Measurements from ENCODE around the gene ETS2.

Gene ETS2

DNA sequence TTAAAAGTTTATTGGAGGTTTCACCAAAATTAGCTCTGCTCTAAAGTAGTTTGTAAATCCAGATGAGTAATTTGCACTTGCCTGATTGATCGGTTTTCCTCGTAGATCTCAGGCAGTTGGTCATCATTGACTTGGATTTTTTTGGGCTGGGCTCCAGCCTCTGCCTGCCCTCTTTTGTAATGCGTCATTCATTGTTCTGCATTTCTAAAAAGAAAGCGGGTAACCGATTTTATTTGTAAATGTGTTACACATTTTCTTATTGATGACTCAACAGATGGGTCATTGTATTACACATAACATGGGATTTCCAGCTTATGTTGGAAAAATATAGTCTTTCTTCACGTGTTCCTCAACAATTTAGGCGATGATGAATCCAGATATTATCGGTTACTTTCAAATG is 5.5 kb downstream of the ETS2 start:
- Histone ChIP-seq H3K27ac (ENCODE audit: low read length) (no peak overlapping the region), H2AFZ (ENCODE audit: low read depth, low read length) (no peak overlapping the region), H3K9me3 (ENCODE audit: insufficient read depth, low read length) (no peaks in the 10 kb centered on the region), H4K20me1 (ENCODE audit: insufficient read depth, low read length) (peaks cover 27% of the 10 kb centered on the region), H3K9ac (ENCODE audit: low read length) (no peak overlapping the region), H3K79me2 (ENCODE audit: low read length) (peaks cover 34% of the 10 kb centered on the region), H3K4me1 (ENCODE audit: low read length) (peaks cover 26% of the 10 kb centered on the region), H3K36me3 (replicated peaks; ENCODE audit: low read depth, low read length) (peaks cover 72% of the 10 kb centered on the region), H3K27me3 (ENCODE audit: low read depth, low read length) (no peaks in the 10 kb centered on the region), H3K4me2 (ENCODE audit: low read length) (no peak overlapping the region), H3K4me3 (ENCODE audit: low read length) (no peak overlapping the region)
- no peak for TF ChIP-seq EZH2phosphoT487 (IDR thresholded peaks at IDR 0.05; ENCODE audit: low read depth)
- TF ChIP-seq, protein P1, sequence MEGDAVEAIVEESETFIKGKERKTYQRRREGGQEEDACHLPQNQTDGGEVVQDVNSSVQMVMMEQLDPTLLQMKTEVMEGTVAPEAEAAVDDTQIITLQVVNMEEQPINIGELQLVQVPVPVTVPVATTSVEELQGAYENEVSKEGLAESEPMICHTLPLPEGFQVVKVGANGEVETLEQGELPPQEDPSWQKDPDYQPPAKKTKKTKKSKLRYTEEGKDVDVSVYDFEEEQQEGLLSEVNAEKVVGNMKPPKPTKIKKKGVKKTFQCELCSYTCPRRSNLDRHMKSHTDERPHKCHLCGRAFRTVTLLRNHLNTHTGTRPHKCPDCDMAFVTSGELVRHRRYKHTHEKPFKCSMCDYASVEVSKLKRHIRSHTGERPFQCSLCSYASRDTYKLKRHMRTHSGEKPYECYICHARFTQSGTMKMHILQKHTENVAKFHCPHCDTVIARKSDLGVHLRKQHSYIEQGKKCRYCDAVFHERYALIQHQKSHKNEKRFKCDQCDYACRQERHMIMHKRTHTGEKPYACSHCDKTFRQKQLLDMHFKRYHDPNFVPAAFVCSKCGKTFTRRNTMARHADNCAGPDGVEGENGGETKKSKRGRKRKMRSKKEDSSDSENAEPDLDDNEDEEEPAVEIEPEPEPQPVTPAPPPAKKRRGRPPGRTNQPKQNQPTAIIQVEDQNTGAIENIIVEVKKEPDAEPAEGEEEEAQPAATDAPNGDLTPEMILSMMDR (IDR thresholded peaks at IDR 0.05; ENCODE audit: low read depth, low read length): no peak

- Histone ChIP-seq H3K9me3 (ENCODE audit: insufficient read depth, low read length) (no peaks in the 10 kb centered on the region), H3K4me1 (ENCODE audit: low read length) (peaks cover 14% of the 10 kb centered on the region), H4K20me1 (ENCODE audit: insufficient read depth, low read length) (peaks cover 18% of the 10 kb centered on the region), H3K27ac (ENCODE audit: low read length) (no peak overlapping the region), H3K4me3 (ENCODE audit: low read length) (no peak overlapping the region), H3K4me2 (ENCODE audit: low read length) (no peak overlapping the region), H2AFZ (ENCODE audit: low read depth, low read length) (no peak overlapping the region), H3K27me3 (ENCODE audit: low read depth, low read length) (no peaks in the 10 kb centered on the region), H3K36me3 (replicated peaks; ENCODE audit: low read depth, low read length) (peaks cover 80% of the 10 kb centered on the region), H3K79me2 (ENCODE audit: low read length) (peaks cover 15% of the 10 kb centered on the region), H3K9ac (ENCODE audit: low read length) (no peak overlapping the region)
- no peak for TF ChIP-seq EZH2phosphoT487 (IDR thresholded peaks at IDR 0.05; ENCODE audit: low read depth)
- TF ChIP-seq, protein P1 (IDR thresholded peaks at IDR 0.05; ENCODE audit: low read depth, low read length): no peak
These were observed 7.4 kb downstream of the ETS2 start for GRCh38 chr21:38813143-38813542.

- Histone ChIP-seq H3K4me2 (ENCODE audit: low read length) (no peak overlapping the region), H3K9ac (ENCODE audit: low read length) (no peak overlapping the region), H3K27ac (ENCODE audit: low read length) (no peak overlapping the region), H2AFZ (ENCODE audit: low read depth, low read length) (no peak overlapping the region), H3K4me3 (ENCODE audit: low read length) (no peak overlapping the region), H3K36me3 (replicated peaks; ENCODE audit: low read depth, low read length) (peaks cover 80% of the 10 kb centered on the region), H3K4me1 (ENCODE audit: low read length) (peaks cover 10% of the 10 kb centered on the region), H3K27me3 (ENCODE audit: low read depth, low read length) (no peaks in the 10 kb centered on the region), H3K9me3 (ENCODE audit: insufficient read depth, low read length) (no peaks in the 10 kb centered on the region), H4K20me1 (ENCODE audit: insufficient read depth, low read length) (peaks cover 14% of the 10 kb centered on the region; the same call in 1 of the 2 replicates), H3K79me2 (ENCODE audit: low read length) (peaks cover 11% of the 10 kb centered on the region)
- TF ChIP-seq EZH2phosphoT487 (IDR thresholded peaks at IDR 0.05; ENCODE audit: low read depth): no peak
- TF ChIP-seq, protein P1 (IDR thresholded peaks at IDR 0.05; ENCODE audit: low read depth, low read length): no peak
These were observed 7.8 kb downstream of the ETS2 start for GRCh38 chr21:38813547-38813946.

DNA sequence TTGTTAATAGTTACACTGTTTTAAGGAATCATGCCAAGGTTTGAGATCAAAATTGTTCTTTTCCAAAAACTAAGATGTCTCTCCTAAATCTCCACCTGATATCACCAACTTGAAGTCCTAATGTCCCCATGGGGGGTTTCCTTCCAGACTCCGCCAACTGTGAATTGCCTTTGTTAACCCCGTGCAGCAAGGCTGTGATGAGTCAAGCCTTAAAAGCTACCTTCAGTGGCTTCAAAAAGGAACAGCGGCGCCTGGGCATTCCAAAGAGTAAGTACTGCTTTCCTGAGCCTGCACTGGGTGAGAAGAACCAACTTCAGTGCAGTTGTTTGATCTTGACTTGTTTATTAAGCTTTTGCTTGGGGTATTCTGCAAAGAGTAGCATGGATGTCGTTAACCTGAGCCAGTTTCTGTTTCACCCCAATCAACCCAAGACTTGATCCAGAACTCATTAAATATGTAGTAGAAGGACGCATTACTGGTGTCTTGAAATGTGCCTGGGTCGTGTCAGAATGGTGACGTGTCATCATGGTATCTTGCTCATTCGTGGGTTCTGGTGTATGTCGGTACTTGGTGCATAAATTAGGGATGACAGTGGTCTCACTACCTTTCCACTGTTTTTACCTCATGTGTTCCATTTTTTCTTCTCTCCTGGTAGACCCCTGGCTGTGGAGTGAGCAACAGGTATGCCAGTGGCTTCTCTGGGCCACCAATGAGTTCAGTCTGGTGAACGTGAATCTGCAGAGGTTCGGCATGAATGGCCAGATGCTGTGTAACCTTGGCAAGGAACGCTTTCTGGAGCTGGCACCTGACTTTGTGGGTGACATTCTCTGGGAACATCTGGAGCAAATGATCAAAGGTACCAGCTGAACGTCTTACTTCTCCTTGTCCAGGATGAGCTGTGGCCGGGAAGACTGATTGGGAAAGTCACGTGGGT is 8.7 kb downstream of the ETS2 start:
- TF ChIP-seq EZH2phosphoT487 (IDR thresholded peaks at IDR 0.05; ENCODE audit: low read depth): no peak
- TF ChIP-seq, protein P1 (IDR thresholded peaks at IDR 0.05; ENCODE audit: low read depth, low read length): no peak
- no peak overlapping the region for H3K27ac ChIP-seq (ENCODE audit: low read length)
- peaks cover 5% of the 10 kb centered on the region for H3K79me2 ChIP-seq (ENCODE audit: low read length)
- H3K4me1 ChIP-seq (ENCODE audit: low read length): peaks cover 2% of the 10 kb centered on the region
- no peak overlapping the region for H2AFZ ChIP-seq (ENCODE audit: low read depth, low read length)
- no peak overlapping the region for H3K4me2 ChIP-seq (ENCODE audit: low read length)
- H3K9ac ChIP-seq (ENCODE audit: low read length): no peak overlapping the region
- H4K20me1 ChIP-seq (ENCODE audit: insufficient read depth, low read length): peaks cover 10% of the 10 kb centered on the region; the same call in 1 of the 2 replicates
- H3K36me3 ChIP-seq (replicated peaks; ENCODE audit: low read depth, low read length): peaks cover 82% of the 10 kb centered on the region
- no peak overlapping the region for H3K4me3 ChIP-seq (ENCODE audit: low read length)
- H3K27me3 ChIP-seq (ENCODE audit: low read depth, low read length): no peaks in the 10 kb centered on the region
- H3K9me3 ChIP-seq (ENCODE audit: insufficient read depth, low read length): no peaks in the 10 kb centered on the region
